HG03066 (cell line): ENCODE measurements around the gene KCNJ18.
"Not testable (repeated sequence)": the region's sequence is repeated elsewhere in the genome, so short reads cannot be mapped to it uniquely, and the experiment has no call there.

Experiments used
- ATAC-seq: cut with Tn5 transposase; IDR thresholded peaks from one replicate; pipeline ENCODE4 v1.9.1; 2021; ENCODE audit warnings: low read depth; ENCODE audit not compliant: unreplicated experiment

The KCNJ18 gene

GRCh38 chr17:21719511-21720226 is 27.3 kb downstream of the KCNJ18 start:
- ATAC-seq: not testable (repeated sequence)

- not testable (repeated sequence) for ATAC-seq
Measured at GRCh38 chr17:21720566-21720965, 28.2 kb downstream of the KCNJ18 start.

- not testable (repeated sequence) for ATAC-seq
Measured at GRCh38 chr17:21722268-21722667, 29.9 kb downstream of the KCNJ18 start.

GRCh38 chr17:21724216-21725006 is 32.1 kb downstream of the KCNJ18 start:
- not testable (repeated sequence) for ATAC-seq

GRCh38 chr17:21731076-21731475 is 38.8 kb downstream of the KCNJ18 start:
- ATAC-seq: not testable (repeated sequence)

GRCh38 chr17:21733931-21734330 is 41.6 kb downstream of the KCNJ18 start:
- ATAC-seq: not testable (repeated sequence)

- ATAC-seq: not testable (repeated sequence)
Measured at GRCh38 chr17:21735814-21736213, 43.5 kb downstream of the KCNJ18 start.

GRCh38 chr17:21737015-21737580 is 44.8 kb downstream of the KCNJ18 start:
- not testable (repeated sequence) for ATAC-seq

GRCh38 chr17:21738241-21738640 is 45.9 kb downstream of the KCNJ18 start:
- not testable (repeated sequence) for ATAC-seq

- ATAC-seq: not testable (repeated sequence)
Measured at GRCh38 chr17:21738877-21739474, 46.7 kb downstream of the KCNJ18 start.

- ATAC-seq: not testable (repeated sequence)
Measured at GRCh38 chr17:21739485-21739884, 47.2 kb downstream of the KCNJ18 start.

GRCh38 chr17:21740836-21741235 is 48.5 kb downstream of the KCNJ18 start:
- not testable (repeated sequence) for ATAC-seq

GRCh38 chr17:21741520-21741919 is 49.2 kb downstream of the KCNJ18 start:
- not testable (repeated sequence) for ATAC-seq

- no peak for ATAC-seq
Measured at GRCh38 chr17:21742326-21742725, 50.0 kb downstream of the KCNJ18 start.

GRCh38 chr17:21744151-21744550 is 51.8 kb downstream of the KCNJ18 start:
- not testable (repeated sequence) for ATAC-seq

GRCh38 chr17:21744621-21745020 is 52.3 kb downstream of the KCNJ18 start:
- not testable (repeated sequence) for ATAC-seq

- not testable (repeated sequence) for ATAC-seq
Measured at GRCh38 chr17:21745385-21746054, 53.2 kb downstream of the KCNJ18 start.

GRCh38 chr17:21746415-21746814 is 54.1 kb downstream of the KCNJ18 start:
- ATAC-seq: not testable (repeated sequence)

- ATAC-seq: not testable (repeated sequence)
Measured at GRCh38 chr17:21747195-21747915, 55.0 kb downstream of the KCNJ18 start.

GRCh38 chr17:21748686-21749085 is 56.4 kb downstream of the KCNJ18 start:
- not testable (repeated sequence) for ATAC-seq
